Kidney epithelial cell (primary cell): ENCODE results near the gene C1orf159. TPM values are rescaled to one million over a fixed set of nuclear protein-coding genes. Genes with fewer than 3 reads are reported as not detected.

Experiments
- DNase-seq: peaks from one replicate; pipeline ENCODE4 v3.0.0-alpha.2; 2010; ENCODE audit warnings: low read depth
- H3K27me3 ChIP-seq: 2 replicates; pipeline ENCODE4 v1.6.0; 2011; ENCODE audit warnings: low read length; ENCODE audit not compliant: control insufficient read depth, insufficient read depth
- H3K36me3 ChIP-seq: 2 replicates; pipeline ENCODE4 v1.5.1; 2011; ENCODE audit warnings: low read length; ENCODE audit not compliant: control insufficient read depth, insufficient read depth
- H3K4me3 ChIP-seq: 2 replicates; pipeline ENCODE4 v1.5.1; 2011; ENCODE audit warnings: low read depth, mild to moderate bottlenecking, control low read depth, low read length
- CTCF ChIP-seq: IDR thresholded peaks from 2 replicates; pipeline ENCODE4 v1.5.1; 2011; ENCODE audit warnings: mild to moderate bottlenecking, moderate library complexity, low read length, control low read depth, inconsistent platforms; ENCODE audit not compliant: insufficient read depth, poor library complexity, severe bottlenecking
- total RNA-seq: library from RNA; depleted of rRNA; stranded (reverse); fragments of >200 nt; gene quantifications from 2 replicates; pipeline ENCODE4 v1.2.3, GENCODE V29; 2015

Gene C1orf159
- total RNA-seq, 1 donor from 2014 or later: 20.3 TPM

DNA sequence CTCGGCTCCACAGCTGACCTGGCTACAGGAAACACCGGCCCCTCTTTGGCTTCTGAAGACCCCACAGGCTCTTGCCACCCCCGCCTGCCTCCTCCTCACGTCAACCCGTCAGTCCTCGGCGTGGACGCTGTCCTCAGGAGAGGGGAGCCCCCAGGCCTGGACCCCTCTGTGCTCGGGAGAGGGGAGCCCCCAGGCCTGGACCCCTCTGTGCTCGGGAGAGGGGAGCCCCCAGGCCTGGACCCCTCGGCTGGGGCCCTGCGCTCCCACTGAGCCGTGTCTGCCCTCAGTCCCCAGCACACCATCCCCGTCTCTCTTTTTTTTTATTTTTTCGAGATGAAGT lies 26.0 kb upstream of the C1orf159 start:
- Histone ChIP-seq H3K4me3 (no peak overlapping the region), H3K27me3 (peaks cover 3% of the 10 kb centered on the region), H3K36me3 (no peaks in the 10 kb centered on the region)
- no peak for TF ChIP-seq CTCF
- DNase-seq: no peak

GRCh38 chr1:1141244-1141910 lies 25.5 kb upstream of the C1orf159 start:
- Histone ChIP-seq H3K36me3 (no peaks in the 10 kb centered on the region), H3K27me3 (peaks cover 6% of the 10 kb centered on the region), H3K4me3 (no peak overlapping the region)
- DNase-seq: no peak
- no peak for TF ChIP-seq CTCF

GRCh38 chr1:1140673-1141072 lies 24.8 kb upstream of the C1orf159 start:
- peaks cover 7% of the 10 kb centered on the region for H3K27me3 ChIP-seq
- no peak for DNase-seq
- no peaks in the 10 kb centered on the region for H3K36me3 ChIP-seq
- TF ChIP-seq CTCF: no peak
- H3K4me3 ChIP-seq: no peak overlapping the region

DNA sequence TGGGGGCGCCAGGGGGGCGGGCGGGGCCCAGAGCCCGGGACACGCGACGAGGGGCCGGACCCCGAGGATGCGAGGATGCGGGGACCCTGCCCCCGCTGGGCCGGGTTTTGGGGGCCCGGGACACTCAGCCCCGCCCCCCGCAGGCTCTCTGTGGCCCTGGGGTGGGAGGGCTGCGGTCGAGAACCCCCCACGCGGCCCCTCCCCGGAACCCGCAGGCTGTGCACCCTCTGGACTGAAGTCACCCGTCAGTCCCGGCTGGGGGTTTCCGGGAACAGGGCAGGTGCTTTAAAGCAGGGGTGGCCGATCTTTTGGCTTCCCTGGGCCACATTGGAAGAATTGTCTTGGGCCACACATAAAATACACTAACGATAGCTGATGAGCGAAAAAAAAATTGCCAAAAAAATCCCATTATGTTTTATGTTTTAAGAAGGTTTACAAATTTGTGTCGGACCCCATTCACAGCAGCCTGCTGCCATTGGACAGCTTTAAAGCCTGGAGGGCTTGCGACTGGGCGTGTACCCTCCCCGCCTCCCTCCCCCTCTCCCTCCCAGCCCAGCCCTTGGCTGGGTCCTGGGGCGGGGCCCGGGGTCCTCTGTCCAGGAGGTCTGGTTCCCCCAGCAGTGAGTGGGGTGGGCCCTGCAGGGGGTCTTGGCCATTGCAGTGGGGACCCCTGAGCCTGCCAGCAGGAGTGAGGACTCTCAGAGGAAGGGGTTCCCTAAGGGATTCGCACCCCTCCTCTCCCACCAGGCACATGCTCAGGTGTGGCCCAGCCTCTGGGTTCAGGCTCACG lies 21.6 kb upstream of the C1orf159 start:
- DNase-seq: no peak
- H3K4me3 ChIP-seq: no peak overlapping the region
- H3K36me3 ChIP-seq: no peaks in the 10 kb centered on the region
- no peak for TF ChIP-seq CTCF
- peaks cover 7% of the 10 kb centered on the region for H3K27me3 ChIP-seq

- no peaks in the 10 kb centered on the region for H3K36me3 ChIP-seq
- no peak overlapping the region for H3K4me3 ChIP-seq
- H3K27me3 ChIP-seq: peaks cover 7% of the 10 kb centered on the region
- DNase-seq: no peak
- TF ChIP-seq CTCF: no peak
Measured at GRCh38 chr1:1136547-1137230, 20.8 kb upstream of the C1orf159 start.
